Measurements from ENCODE around the gene ELOVL6. TPM values are rescaled to one million over a fixed set of nuclear protein-coding genes. Genes with fewer than 3 reads are reported as not detected.

Gene ELOVL6
- total RNA-seq, 4 donors from 2014 or later = 0.10 to 0.42 (median 0.13) TPM; not detected in 1

DNA sequence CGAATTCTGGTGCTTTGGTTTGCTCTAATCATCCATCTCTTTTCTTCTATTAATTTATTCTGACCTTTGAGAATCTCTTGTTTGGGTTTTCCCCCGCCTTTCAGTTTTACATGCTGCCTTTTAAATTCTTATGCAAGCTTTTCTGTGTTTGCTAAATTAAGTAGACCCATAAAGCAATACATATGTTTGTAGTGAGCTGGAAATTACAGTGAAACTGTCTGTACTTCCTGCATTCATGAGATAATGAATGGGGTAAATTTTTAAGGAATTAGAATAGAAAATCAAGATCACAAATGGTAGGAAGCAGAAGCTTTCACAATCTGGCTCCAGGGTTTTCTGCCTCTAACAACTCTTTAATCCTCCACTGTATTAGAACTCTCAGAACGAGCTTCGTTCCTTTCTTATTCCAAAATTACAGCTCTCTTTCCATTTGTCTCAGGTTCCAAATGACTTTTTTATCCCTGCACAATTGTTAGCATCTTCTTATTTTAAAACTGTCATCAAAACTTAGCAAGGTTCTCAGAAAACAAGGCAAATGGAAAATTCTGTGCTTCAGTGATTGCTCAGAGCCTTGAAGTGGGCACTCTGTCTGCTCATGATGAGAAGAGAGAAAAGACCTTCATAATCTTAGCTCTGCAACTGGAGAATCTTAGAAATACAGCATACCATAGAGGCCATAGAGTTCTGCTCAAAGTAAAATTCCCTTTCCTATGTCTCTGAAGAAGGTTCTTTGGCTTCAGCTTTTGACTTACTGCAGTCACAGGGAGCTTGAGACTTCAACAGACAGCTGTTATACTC lies 177.6 kb downstream of the ELOVL6 start:
- intact Hi-C loops (cut with DNase I; ENCODE audit: low total_unique reads) (no loop called here), in situ Hi-C loops (cut with MboI; ENCODE audit: low sequenced_read_pairs in 4 of 4) (no loop called here)
- H3K27ac ChIP-seq = no peak overlapping the region
- H3K4me1 ChIP-seq = no peaks in the 10 kb centered on the region
- no peak for ATAC-seq
- no peaks in the 10 kb centered on the region for H3K27me3 ChIP-seq
- TF ChIP-seq CTCF (IDR thresholded peaks at IDR 0.05 in 4 of 5, conservative IDR thresholded peaks at IDR 0.05 in 1 of 5) (no peak), POLR2A (IDR thresholded peaks at IDR 0.05) (no peak)
- no peak for DNase-seq
- no peaks in the 10 kb centered on the region for H3K9me3 ChIP-seq
- no peak overlapping the region for H3K4me3 ChIP-seq
- no peaks in the 10 kb centered on the region for H3K36me3 ChIP-seq

DNA sequence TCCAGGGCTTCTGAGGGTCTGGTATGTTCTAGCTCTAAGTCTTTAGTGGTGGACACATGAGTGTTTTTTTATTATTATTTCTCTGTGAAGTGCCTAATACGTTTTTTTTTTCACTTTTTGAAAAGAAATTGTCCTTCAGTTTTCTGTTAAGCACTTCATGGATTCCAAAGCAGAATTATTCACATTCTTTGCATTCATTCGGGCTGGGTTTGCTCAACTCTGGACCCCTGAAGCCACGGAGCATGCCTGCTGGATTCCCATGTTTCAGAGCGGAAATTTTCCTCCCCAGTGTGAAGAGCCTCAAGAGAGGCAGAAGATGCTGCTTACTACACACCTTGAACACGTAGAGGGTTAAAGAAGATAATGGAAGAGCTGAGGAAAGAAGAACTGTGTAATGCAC lies 178.3 kb downstream of the ELOVL6 start:
- intact Hi-C loops (cut with DNase I; ENCODE audit: low total_unique reads) (no loop called here), in situ Hi-C loops (cut with MboI; ENCODE audit: low sequenced_read_pairs in 4 of 4) (no loop called here)
- Histone ChIP-seq H3K36me3 (no peaks in the 10 kb centered on the region), H3K27ac (no peak overlapping the region), H3K4me3 (no peak overlapping the region), H3K9me3 (no peaks in the 10 kb centered on the region), H3K27me3 (no peaks in the 10 kb centered on the region), H3K4me1 (no peaks in the 10 kb centered on the region)
- DNase-seq (no peak), ATAC-seq (no peak)
- TF ChIP-seq POLR2A (IDR thresholded peaks at IDR 0.05) = no peak
- TF ChIP-seq CTCF (IDR thresholded peaks at IDR 0.05 in 4 of 5, conservative IDR thresholded peaks at IDR 0.05 in 1 of 5) = no peak

DNA sequence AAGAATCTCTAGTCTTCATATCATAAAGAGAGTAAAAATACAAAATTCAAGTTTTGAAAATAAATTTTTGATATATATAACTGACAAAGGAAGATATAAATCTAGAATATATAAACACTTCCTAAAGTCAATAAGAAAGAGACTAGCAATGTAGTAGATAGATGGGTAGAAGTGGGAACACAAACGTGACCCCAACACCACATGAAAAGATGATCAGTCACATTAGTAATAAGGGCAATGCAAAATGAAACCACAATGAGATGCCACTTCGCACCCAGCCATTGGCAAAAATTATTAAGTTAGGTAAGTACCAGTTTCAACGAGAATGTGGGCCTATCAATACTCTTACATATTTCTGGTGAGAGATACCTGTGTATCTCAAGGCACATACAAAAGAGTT lies 179.3 kb downstream of the ELOVL6 start:
- no peak overlapping the region for H3K27ac ChIP-seq
- H3K36me3 ChIP-seq = peaks cover 0 to 3% of the 10 kb centered on the region in 2 donors
- no peak overlapping the region for H3K4me3 ChIP-seq
- ATAC-seq (no peak), DNase-seq (no peak)
- in situ Hi-C loops (cut with MboI; ENCODE audit: low sequenced_read_pairs in 4 of 4) = no loop called here
- TF ChIP-seq CTCF (IDR thresholded peaks at IDR 0.05 in 4 of 5, conservative IDR thresholded peaks at IDR 0.05 in 1 of 5) (no peak), POLR2A (IDR thresholded peaks at IDR 0.05) (no peak)
- H3K27me3 ChIP-seq = no peaks in the 10 kb centered on the region
- no peaks in the 10 kb centered on the region for H3K4me1 ChIP-seq
- H3K9me3 ChIP-seq = no peaks in the 10 kb centered on the region
- intact Hi-C loops (cut with DNase I; ENCODE audit: low total_unique reads) = no loop called here

DNA sequence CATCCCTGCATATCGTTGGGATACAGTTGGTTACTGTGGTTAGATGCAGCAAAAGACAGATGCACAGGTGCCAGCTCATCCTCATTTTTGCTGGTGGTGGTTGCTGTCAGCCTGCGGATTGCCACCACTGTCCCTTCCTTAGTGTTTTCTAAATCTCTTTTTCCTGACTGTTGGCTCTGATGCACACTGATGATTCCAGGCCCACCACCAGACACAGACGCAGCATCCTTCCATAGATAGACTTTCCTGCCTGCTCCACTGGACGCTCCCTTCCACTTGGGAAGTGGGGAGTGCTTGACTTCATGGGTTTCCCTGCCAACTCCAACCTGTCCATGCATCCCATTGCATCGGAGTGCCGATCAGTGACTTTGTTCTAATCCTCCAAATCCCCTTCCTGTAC lies 184.2 kb downstream of the ELOVL6 start:
- ATAC-seq (no peak), DNase-seq (no peak)
- Histone ChIP-seq H3K4me1 (no peaks in the 10 kb centered on the region), H3K27ac (no peak overlapping the region), H3K27me3 (no peaks in the 10 kb centered on the region), H3K9me3 (no peaks in the 10 kb centered on the region), H3K4me3 (no peak overlapping the region), H3K36me3 (peaks cover 2 to 45% of the 10 kb centered on the region in 2 donors)
- in situ Hi-C loops (cut with MboI; ENCODE audit: low sequenced_read_pairs in 4 of 4) (no loop called here), intact Hi-C loops (cut with DNase I; ENCODE audit: low total_unique reads) (no loop called here)
- no peak for TF ChIP-seq CTCF (IDR thresholded peaks at IDR 0.05 in 4 of 5, conservative IDR thresholded peaks at IDR 0.05 in 1 of 5)
- TF ChIP-seq POLR2A (IDR thresholded peaks at IDR 0.05) = no peak
